ENCODE results near the gene MACF1.

Gene MACF1

GRCh38 chr1:39321979-39322378 lies 117.5 kb downstream of the MACF1 start:
- H4K20me1 ChIP-seq (ENCODE audit: insufficient read depth), result no peaks in the 10 kb centered on the region
- H3K4me2 ChIP-seq, result 0 out of 2 replicates have a peak overlapping the region, but pooled peaks have one; percentile 15
- H3K9ac ChIP-seq, result no peak overlapping the region
- H3K27me3 ChIP-seq (ENCODE audit: insufficient read depth, low read depth), result no peaks in the 10 kb centered on the region
- no peaks in the 10 kb centered on the region for H3K79me2 ChIP-seq (ENCODE audit: insufficient read depth, low read depth)
- no peak overlapping the region for H3K4me3 ChIP-seq (IDR thresholded peaks at IDR 0.05; ENCODE audit: insufficient read depth, low read depth, low read length)
- no peak overlapping the region for H2AFZ ChIP-seq (ENCODE audit: low read depth)
- H3K4me1 ChIP-seq (ENCODE audit: low read depth, poor library complexity, severe bottlenecking), result peaks cover 20% of the 10 kb centered on the region
- no peak overlapping the region for H3K27ac ChIP-seq
- TF ChIP-seq CTCF (conservative IDR thresholded peaks at IDR 0.05; ENCODE audit: low read depth, low read length), result no peak
- H3K36me3 ChIP-seq (ENCODE audit: insufficient read depth), result peaks cover 3% of the 10 kb centered on the region; the same call in 1 of the 2 replicates

- Histone ChIP-seq H3K9ac (no peak overlapping the region), H3K4me1 (ENCODE audit: low read depth, poor library complexity, severe bottlenecking) (peaks cover 20% of the 10 kb centered on the region), H4K20me1 (ENCODE audit: insufficient read depth) (no peaks in the 10 kb centered on the region), H3K79me2 (ENCODE audit: insufficient read depth, low read depth) (no peaks in the 10 kb centered on the region), H3K36me3 (ENCODE audit: insufficient read depth) (peaks cover 3% of the 10 kb centered on the region; the same call in 1 of the 2 replicates), H3K4me3 (IDR thresholded peaks at IDR 0.05; ENCODE audit: insufficient read depth, low read depth, low read length) (no peak overlapping the region), H3K27me3 (ENCODE audit: insufficient read depth, low read depth) (no peaks in the 10 kb centered on the region), H2AFZ (ENCODE audit: low read depth) (no peak overlapping the region), H3K4me2 (no peak overlapping the region), H3K27ac (no peak overlapping the region)
- TF ChIP-seq CTCF (conservative IDR thresholded peaks at IDR 0.05; ENCODE audit: low read depth, low read length), result no peak
Measured at GRCh38 chr1:39322431-39322830, 117.9 kb downstream of the MACF1 start.

GRCh38 chr1:39324888-39325287 lies 120.4 kb downstream of the MACF1 start:
- Histone ChIP-seq H3K4me3 (IDR thresholded peaks at IDR 0.05; ENCODE audit: insufficient read depth, low read depth, low read length) (no peak overlapping the region), H3K27me3 (ENCODE audit: insufficient read depth, low read depth) (no peaks in the 10 kb centered on the region), H4K20me1 (ENCODE audit: insufficient read depth) (no peaks in the 10 kb centered on the region), H3K4me1 (ENCODE audit: low read depth, poor library complexity, severe bottlenecking) (peaks cover 20% of the 10 kb centered on the region), H2AFZ (ENCODE audit: low read depth) (no peak overlapping the region), H3K9ac (no peak overlapping the region), H3K27ac (no peak overlapping the region), H3K4me2 (no peak overlapping the region), H3K79me2 (ENCODE audit: insufficient read depth, low read depth) (no peaks in the 10 kb centered on the region), H3K36me3 (ENCODE audit: insufficient read depth) (peaks cover 3% of the 10 kb centered on the region; the same call in 1 of the 2 replicates)
- TF ChIP-seq CTCF (conservative IDR thresholded peaks at IDR 0.05; ENCODE audit: low read depth, low read length), result no peak

- Histone ChIP-seq H3K36me3 (ENCODE audit: insufficient read depth) (0 out of 2 replicates have a peak, but pooled peaks cover 3% of the 10 kb centered on the region), H3K4me2 (no peak overlapping the region), H3K4me1 (ENCODE audit: low read depth, poor library complexity, severe bottlenecking) (peaks cover 10% of the 10 kb centered on the region), H3K9ac (no peak overlapping the region), H3K27me3 (ENCODE audit: insufficient read depth, low read depth) (no peaks in the 10 kb centered on the region), H3K4me3 (IDR thresholded peaks at IDR 0.05; ENCODE audit: insufficient read depth, low read depth, low read length) (no peak overlapping the region), H3K27ac (no peak overlapping the region), H4K20me1 (ENCODE audit: insufficient read depth) (no peaks in the 10 kb centered on the region), H3K79me2 (ENCODE audit: insufficient read depth, low read depth) (no peaks in the 10 kb centered on the region), H2AFZ (ENCODE audit: low read depth) (no peak overlapping the region)
- TF ChIP-seq CTCF (conservative IDR thresholded peaks at IDR 0.05; ENCODE audit: low read depth, low read length), result no peak
Measured at GRCh38 chr1:39326836-39327235, 122.3 kb downstream of the MACF1 start.

Measured in KMS-11 (cell line).